Tibial nerve (tissue), 3 donors: ENCODE data around the gene HAGHL.

Experiments
- POLR2A ChIP-seq, 2 donors: fragments of 450-650 bp; IDR thresholded peaks; one replicate each; pipeline ENCODE4 v1.6.1; 2017; ENCODE audit warnings: antibody characterized with exemption in 2 of 2, mild to moderate bottlenecking in 2 of 2, moderate library complexity in 2 of 2
- TF ChIP-seq, protein P1 (sequence below), 5 experiments: fragments of 200-600 bp in 3 of 5; fragments of 450-650 bp in 2 of 5; sonication (generic) in 3 of 5; IDR thresholded peaks; one replicate each; pipeline ENCODE4 v1.5.1; 2016 to 2019; ENCODE audit warnings: antibody characterized with exemption in 5 of 5, mild to moderate bottlenecking in 3 of 5, moderate library complexity in 2 of 5

DNA sequence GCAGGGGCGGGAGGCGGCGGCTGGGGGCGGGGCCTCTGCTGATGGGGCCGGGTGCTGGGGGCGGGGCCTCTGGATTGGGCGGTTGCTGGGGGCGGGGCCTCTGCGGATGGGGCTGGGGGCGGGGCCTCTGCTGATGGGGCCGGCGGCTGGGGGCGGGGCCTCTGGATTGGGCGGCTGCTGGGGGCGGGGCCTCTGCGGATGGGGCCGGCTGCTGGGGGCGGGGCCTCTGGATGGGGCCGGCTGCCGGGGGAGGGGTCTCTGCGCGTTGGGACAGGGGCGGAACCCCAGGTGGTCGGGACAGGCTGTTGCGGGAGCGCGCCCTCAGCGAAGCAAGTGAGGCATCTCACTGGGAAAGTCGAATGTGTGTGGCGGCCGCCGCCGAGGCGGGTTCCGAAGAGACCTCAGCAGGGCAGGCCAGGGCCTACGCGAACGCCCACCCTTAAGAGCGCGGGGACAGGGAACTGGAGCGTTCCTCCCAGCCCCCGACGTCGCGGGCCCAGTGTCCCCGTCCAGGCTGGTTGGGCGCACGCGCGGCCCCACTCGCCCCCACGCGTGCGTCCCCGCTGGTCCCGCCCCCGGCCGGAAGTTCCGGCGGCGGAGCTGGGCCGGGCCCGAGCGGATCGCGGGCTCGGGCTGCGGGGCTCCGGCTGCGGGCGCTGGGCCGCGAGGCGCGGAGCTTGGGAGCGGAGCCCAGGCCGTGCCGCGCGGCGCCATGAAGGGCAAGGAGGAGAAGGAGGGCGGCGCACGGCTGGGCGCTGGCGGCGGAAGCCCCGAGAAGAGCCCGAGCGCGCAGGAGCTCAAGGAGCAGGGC lies 46.9 kb upstream of the HAGHL start, which contains the start of gene STUB1:
- TF ChIP-seq POLR2A (IDR thresholded peaks at IDR 0.05) = peak; percentile 59 to 88
- TF ChIP-seq, protein P1, sequence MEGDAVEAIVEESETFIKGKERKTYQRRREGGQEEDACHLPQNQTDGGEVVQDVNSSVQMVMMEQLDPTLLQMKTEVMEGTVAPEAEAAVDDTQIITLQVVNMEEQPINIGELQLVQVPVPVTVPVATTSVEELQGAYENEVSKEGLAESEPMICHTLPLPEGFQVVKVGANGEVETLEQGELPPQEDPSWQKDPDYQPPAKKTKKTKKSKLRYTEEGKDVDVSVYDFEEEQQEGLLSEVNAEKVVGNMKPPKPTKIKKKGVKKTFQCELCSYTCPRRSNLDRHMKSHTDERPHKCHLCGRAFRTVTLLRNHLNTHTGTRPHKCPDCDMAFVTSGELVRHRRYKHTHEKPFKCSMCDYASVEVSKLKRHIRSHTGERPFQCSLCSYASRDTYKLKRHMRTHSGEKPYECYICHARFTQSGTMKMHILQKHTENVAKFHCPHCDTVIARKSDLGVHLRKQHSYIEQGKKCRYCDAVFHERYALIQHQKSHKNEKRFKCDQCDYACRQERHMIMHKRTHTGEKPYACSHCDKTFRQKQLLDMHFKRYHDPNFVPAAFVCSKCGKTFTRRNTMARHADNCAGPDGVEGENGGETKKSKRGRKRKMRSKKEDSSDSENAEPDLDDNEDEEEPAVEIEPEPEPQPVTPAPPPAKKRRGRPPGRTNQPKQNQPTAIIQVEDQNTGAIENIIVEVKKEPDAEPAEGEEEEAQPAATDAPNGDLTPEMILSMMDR (IDR thresholded peaks at IDR 0.05) = peak in 1 of 5 experiments; percentile 29
